Transverse colon (tissue), 4 donors: ENCODE results near the gene GRAMD1B. TPM values are rescaled to one million over a fixed set of nuclear protein-coding genes. Genes with fewer than 3 reads are reported as not detected.

ENCODE experiments used
- DNase-seq: peaks from one replicate; pipeline ENCODE4 v3.0.0-alpha.2; 2019
- H3K27ac ChIP-seq, 4 donors: fragments of 200-600 bp; sonication (generic); 2 replicates each; pipeline ENCODE4 v1.5.1; 2016 to 2018; ENCODE audit warnings: inconsistent platforms in 4 of 4
- H3K27me3 ChIP-seq: fragments of 200-600 bp; sonication (generic); 2 replicates; pipeline ENCODE4 v1.5.1; 2017; ENCODE audit warnings: inconsistent platforms
- H3K36me3 ChIP-seq, 4 donors: fragments of 200-600 bp; sonication (generic); 2 replicates each; pipeline ENCODE4 v1.5.1; 2017 to 2019; ENCODE audit warnings: inconsistent platforms in 4 of 4
- H3K4me1 ChIP-seq, 4 donors: fragments of 200-600 bp; sonication (generic); 2 replicates each; pipeline ENCODE4 v1.5.1; 2017 to 2020; ENCODE audit warnings: inconsistent platforms in 4 of 4
- H3K4me3 ChIP-seq, 4 donors: fragments of 200-600 bp; sonication (generic); 1 replicate in 1 of 4; 2 replicates in 3 of 4; pipeline versions ENCODE4 v1.5.1 to v1.6.1; 2017 to 2019; ENCODE audit warnings: inconsistent platforms in 4 of 4
- H3K9me3 ChIP-seq, 2 donors: fragments of 200-600 bp; sonication (generic); 2 replicates each; pipeline ENCODE4 v1.5.1; 2017 to 2019; ENCODE audit warnings: inconsistent platforms in 2 of 2
- CTCF ChIP-seq, 5 experiments: fragments of 200-600 bp in 3 of 5; fragments of 450-650 bp in 2 of 5; sonication (generic) in 3 of 5; IDR thresholded peaks; 1 replicate in 2 of 5; 2 replicates in 3 of 5; pipeline ENCODE4 v1.5.1; 2016 to 2017; ENCODE audit warnings: antibody characterized with exemption in 5 of 5, inconsistent platforms in 3 of 5, mild to moderate bottlenecking in 2 of 5, moderate library complexity in 1 of 5
- EP300 ChIP-seq: sonication (generic); formaldehyde crosslinking; IDR thresholded peaks from one replicate; pipeline ENCODE4 v1.6.1; 2017; ENCODE audit warnings: antibody characterized with exemption, low read depth
- POLR2A ChIP-seq: fragments of 450-650 bp; IDR thresholded peaks from one replicate; pipeline ENCODE4 v1.6.1; 2016; ENCODE audit warnings: antibody characterized with exemption, mild to moderate bottlenecking, moderate library complexity
- POLR2AphosphoS5 ChIP-seq, 3 donors: sonication (generic); formaldehyde crosslinking; IDR thresholded peaks; one replicate each; pipeline ENCODE4 v1.6.1; 2016; ENCODE audit warnings: antibody characterized with exemption in 3 of 3
- WGBS, 2 donors: methylation state at CpG; one replicate each; pipeline ENCODE4 v1.1.5; 2018; ENCODE audit warnings: low coverage in 1 of 2; 5-methylcytosine and 5-hydroxymethylcytosine counted together
- in situ Hi-C, 4 donors: fragments of 200-750 bp; cut with MboI; loops; one replicate each; pipeline versions ENCODE4 v1.15.0 to v1.15.1; 2017; ENCODE audit warnings: low sequenced_read_pairs in 3 of 4, low pct_ligation_motif_present in 1 of 4, low pct_unique_long_range_greater_than_20kb in 1 of 4
- intact Hi-C: fragments of 100-400 bp; cut with DNase I; formaldehyde crosslinking; loops from one replicate; pipeline ENCODE4 v1.15.1; 2023; ENCODE audit warnings: low total_unique reads
- total RNA-seq, 4 donors: library from RNA; depleted of rRNA; stranded (reverse); fragments of >200 nt; gene quantifications; one replicate each; pipeline ENCODE4 v1.1.0, GENCODE V29; 2016

GRAMD1B gene
- total RNA-seq, 4 donors from 2014 or later: 4.3 to 58.4 (median 9.9) TPM

- H3K36me3 ChIP-seq: no peaks in the 10 kb centered on the region
- intact Hi-C loops: no loop called here
- no peaks in the 10 kb centered on the region for H3K4me1 ChIP-seq
- H3K27me3 ChIP-seq: no peaks in the 10 kb centered on the region
- 10 to 59% methylated on average over 2 to 3 of the region's 3 CpGs for WGBS, 2 donors
- H3K4me3 ChIP-seq: no peak overlapping the region
- no peak for DNase-seq
- TF ChIP-seq EP300: no peak
- no peak for TF ChIP-seq CTCF (IDR thresholded peaks at IDR 0.05)
- no peak for TF ChIP-seq POLR2AphosphoS5 (IDR thresholded peaks at IDR 0.05)
- TF ChIP-seq POLR2A: no peak
- no peak overlapping the region for H3K27ac ChIP-seq
- no peaks in the 10 kb centered on the region for H3K9me3 ChIP-seq
- in situ Hi-C loops: no loop called here
These were observed 200.1 kb downstream of the GRAMD1B start for GRCh38 chr11:123630126-123630608.

DNA sequence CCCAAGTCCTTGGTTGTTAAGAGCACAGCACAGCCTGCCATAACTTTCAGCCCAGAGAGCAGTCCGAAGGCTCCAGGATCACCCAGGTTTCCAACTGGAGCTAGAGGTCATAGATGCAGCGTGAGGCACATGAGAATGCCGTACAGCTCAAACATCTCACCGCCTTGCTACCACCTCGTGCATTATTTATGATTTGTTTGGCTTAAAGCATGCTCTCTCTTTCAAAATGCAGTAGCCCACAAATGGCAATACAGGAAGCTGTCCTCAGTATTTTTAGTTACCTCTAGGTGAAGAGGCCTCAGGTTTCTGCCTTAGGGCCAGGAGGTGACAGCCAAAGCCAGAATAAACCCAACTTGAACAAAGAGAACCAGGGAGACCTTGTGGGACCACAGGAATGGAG, 210.0 kb downstream of the GRAMD1B start:
- WGBS, 2 donors: 56% methylated on average over 5 of the region's 5 CpGs; no CpG with 5 or more reads in 1 of the 2 donors
- no peak for DNase-seq
- H3K4me3 ChIP-seq: no peak overlapping the region
- no peak overlapping the region for H3K27ac ChIP-seq
- in situ Hi-C loops (no loop called here), intact Hi-C loops (no loop called here)
- H3K36me3 ChIP-seq: no peaks in the 10 kb centered on the region
- no peaks in the 10 kb centered on the region for H3K27me3 ChIP-seq
- no peaks in the 10 kb centered on the region for H3K9me3 ChIP-seq
- no peaks in the 10 kb centered on the region for H3K4me1 ChIP-seq
- TF ChIP-seq POLR2AphosphoS5 (IDR thresholded peaks at IDR 0.05): no peak
- TF ChIP-seq CTCF (IDR thresholded peaks at IDR 0.05): no peak
- TF ChIP-seq POLR2A: no peak
- no peak for TF ChIP-seq EP300

GRCh38 chr11:123640677-123641494, 210.8 kb downstream of the GRAMD1B start:
- 32 to 50% methylated on average over 4 to 22 of the region's 22 CpGs for WGBS, 2 donors
- Histone ChIP-seq H3K9me3 (no peaks in the 10 kb centered on the region), H3K27me3 (no peaks in the 10 kb centered on the region), H3K4me3 (no peak overlapping the region), H3K4me1 (no peaks in the 10 kb centered on the region), H3K36me3 (no peaks in the 10 kb centered on the region), H3K27ac (no peak overlapping the region)
- in situ Hi-C loops (no loop called here), intact Hi-C loops (no loop called here)
- peak; percentile 26 for DNase-seq
- no peak for TF ChIP-seq POLR2AphosphoS5 (IDR thresholded peaks at IDR 0.05)
- TF ChIP-seq CTCF (IDR thresholded peaks at IDR 0.05): peak; percentile 53 to 73 (median 57)
- TF ChIP-seq POLR2A: no peak
- TF ChIP-seq EP300: no peak

DNA sequence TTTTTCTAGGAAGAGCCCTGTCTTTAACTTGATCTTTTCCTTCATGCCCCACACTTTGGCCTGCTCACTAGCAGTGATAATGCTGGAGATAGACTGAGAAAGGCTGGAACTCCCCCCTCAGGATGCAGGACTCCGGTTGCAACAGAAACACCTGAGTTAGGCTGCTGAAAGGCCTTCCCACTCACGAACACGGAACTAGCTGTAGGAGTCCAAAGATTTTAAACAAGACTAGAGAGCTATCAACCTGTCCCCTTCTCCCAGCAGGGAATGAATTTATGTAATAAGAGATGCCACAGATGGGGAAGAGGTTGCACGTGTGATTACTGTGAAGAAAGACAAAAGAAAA, 211.4 kb downstream of the GRAMD1B start:
- Histone ChIP-seq H3K4me1 (no peaks in the 10 kb centered on the region), H3K27ac (no peak overlapping the region), H3K4me3 (no peak overlapping the region), H3K27me3 (no peaks in the 10 kb centered on the region), H3K36me3 (no peaks in the 10 kb centered on the region), H3K9me3 (no peaks in the 10 kb centered on the region)
- DNase-seq: no peak
- in situ Hi-C loops (no loop called here), intact Hi-C loops (no loop called here)
- 40 to 79% methylated on average over 1 to 4 of the region's 4 CpGs for WGBS, 2 donors
- no peak for TF ChIP-seq POLR2A
- TF ChIP-seq EP300: no peak
- TF ChIP-seq POLR2AphosphoS5 (IDR thresholded peaks at IDR 0.05): no peak
- no peak for TF ChIP-seq CTCF (IDR thresholded peaks at IDR 0.05)
